HepG2 (cell line): ENCODE results near the gene CIB2. TPM values are rescaled to one million over a fixed set of nuclear protein-coding genes. Genes with fewer than 3 reads are reported as not detected.

Source experiments
- GATA4 ChIP-seq: sonication (generic); IDR thresholded peaks from 2 replicates; pipeline ENCODE4 v1.6.1; 2016; ENCODE audit warnings: antibody characterized with exemption, low read depth, borderline replicate concordance
- HNRNPUL1 ChIP-seq: fragments of 200-400 bp; formaldehyde crosslinking; IDR thresholded peaks from 2 replicates; pipeline ENCODE4 v1.6.1; 2017; ENCODE audit warnings: low read depth, mild to moderate bottlenecking, low read length, moderate library complexity
- NCOR1 ChIP-seq: fragments of 200-600 bp; sonication (generic); IDR thresholded peaks from 2 replicates; pipeline ENCODE4 v1.7.0; 2017; ENCODE audit warnings: antibody characterized with exemption, low read length, borderline replicate concordance
- YY1 ChIP-seq: IDR thresholded peaks from 2 replicates; pipeline ENCODE4 v1.6.1; 2011; ENCODE audit warnings: low read length, low read depth, moderate library complexity, mild to moderate bottlenecking; ENCODE audit not compliant: insufficient read depth, insufficient replicate concordance
- ZNF407 ChIP-seq: sonication (generic); formaldehyde crosslinking; IDR thresholded peaks from one replicate; pipeline ENCODE4 v1.5.1; 2020; ENCODE audit warnings: mild to moderate bottlenecking, missing genetic modification reagents; ENCODE audit errors: not compliant biosample characterization
- ZNF646 ChIP-seq: sonication (generic); formaldehyde crosslinking; IDR thresholded peaks from 2 replicates; pipeline ENCODE4 v1.9.0; 2021; ENCODE audit warnings: mild to moderate bottlenecking, missing genetic modification reagents
- ZNF678 ChIP-seq: sonication (generic); formaldehyde crosslinking; IDR thresholded peaks from 2 replicates; pipeline ENCODE4 v1.4.0; 2020; ENCODE audit warnings: mild to moderate bottlenecking, missing genetic modification reagents
- ZNF772 ChIP-seq: sonication (generic); formaldehyde crosslinking; IDR thresholded peaks from 2 replicates; pipeline ENCODE4 v1.5.0; 2020; ENCODE audit warnings: mild to moderate bottlenecking, missing genetic modification reagents
- ZNF777 ChIP-seq: sonication (generic); formaldehyde crosslinking; IDR thresholded peaks from 2 replicates; pipeline ENCODE4 v1.4.0; 2020; ENCODE audit warnings: missing genetic modification reagents
- polyA plus RNA-seq, 8 experiments: library from polyadenylated mRNA; depleted of rRNA in 3 of 8; stranded (reverse) in 7 of 8; unstranded in 1 of 8; fragments of >200 nt; fragmentation: Illumina TruSeq in 4 of 8; extraction: Trizol in 4 of 8; gene quantifications; 2 replicates each; pipeline versions ENCODE4 v1.2.1 to v1.2.3, GENCODE V29; 2011 to 2016; ENCODE audit warnings: low read depth in 4 of 8, missing spikeins in 1 of 8, mixed read lengths in 1 of 8; ENCODE audit not compliant: insufficient read depth in 1 of 8
- total RNA-seq, 5 experiments: library from RNA; depleted of rRNA; stranded (reverse); fragments of >200 nt; fragmentation: Illumina TruSeq; extraction: Trizol; gene quantifications; 2 replicates each; pipeline ENCODE4 v1.2.3, GENCODE V29; 2016; ENCODE audit warnings: low read depth in 1 of 5

The CIB2 gene
- total and polyA plus RNA-seq, 2 of the 13 experiments (the other 11 are each of a cell fraction or from before 2014, with no cell fraction given) = 1.4 to 1.5 TPM

GRCh38 chr15:78069462-78070029, 61.7 kb downstream of the CIB2 start (continued):
- TF ChIP-seq ZNF777 (CRISPR knock-in tag) = no peak
- TF ChIP-seq ZNF407 = no peak
- TF ChIP-seq ZNF772 = no peak
- no peak for TF ChIP-seq HNRNPUL1
- TF ChIP-seq ZNF678 (CRISPR knock-in tag) = no peak
- TF ChIP-seq GATA4 = no peak
- TF ChIP-seq YY1 = no peak
- no peak for TF ChIP-seq ZNF646
- TF ChIP-seq NCOR1 = no peak
